HepG2 (cell line): Measurements from ENCODE around the gene SPTBN5. TPM values are rescaled to one million over a fixed set of nuclear protein-coding genes. Genes with fewer than 3 reads are reported as not detected.

Source experiments
- FIP1L1 ChIP-seq: fragments of 200-400 bp; formaldehyde crosslinking; IDR thresholded peaks from 2 replicates; pipeline ENCODE4 v1.6.1; 2018; ENCODE audit warnings: low read depth, mild to moderate bottlenecking, low read length, moderate library complexity, borderline replicate concordance; ENCODE audit not compliant: insufficient read depth
- FOSL1 ChIP-seq: sonication (generic); formaldehyde crosslinking; IDR thresholded peaks from 2 replicates; pipeline ENCODE4 v1.9.0; 2021; ENCODE audit warnings: missing genetic modification reagents, borderline replicate concordance
- HDAC1 ChIP-seq: sonication (generic); formaldehyde crosslinking; IDR thresholded peaks from 2 replicates; pipeline ENCODE4 v1.5.1; 2020; ENCODE audit warnings: mild to moderate bottlenecking, missing genetic modification reagents
- HMG20B ChIP-seq: conservative IDR thresholded peaks from 2 replicates; pipeline ENCODE4 v1.6.1; 2016; ENCODE audit warnings: missing genetic modification reagents, missing compliant biosample characterization
- NFE2L2 ChIP-seq: fragments of 150-350 bp; IDR thresholded peaks from 2 replicates; pipeline ENCODE4 v1.6.1; 2014; ENCODE audit warnings: low read length
- NKX3-1 ChIP-seq: sonication (generic); formaldehyde crosslinking; IDR thresholded peaks from 2 replicates; pipeline ENCODE4 v1.5.0; 2020; ENCODE audit warnings: missing genetic modification reagents
- ZNF318 ChIP-seq: sonication (generic); formaldehyde crosslinking; IDR thresholded peaks from 2 replicates; pipeline ENCODE4 v1.4.0; 2020; ENCODE audit warnings: mild to moderate bottlenecking, missing genetic modification reagents
- ZSCAN9 ChIP-seq: IDR thresholded peaks from 2 replicates; pipeline ENCODE4 v1.6.1; 2016; ENCODE audit warnings: borderline replicate concordance
- polyA plus RNA-seq, 8 experiments: library from polyadenylated mRNA; depleted of rRNA in 3 of 8; stranded (reverse) in 7 of 8; unstranded in 1 of 8; fragments of >200 nt; fragmentation: Illumina TruSeq in 4 of 8; extraction: Trizol in 4 of 8; gene quantifications; 2 replicates each; pipeline versions ENCODE4 v1.2.1 to v1.2.3, GENCODE V29; 2011 to 2016; ENCODE audit warnings: low read depth in 4 of 8, missing spikeins in 1 of 8, mixed read lengths in 1 of 8; ENCODE audit not compliant: insufficient read depth in 1 of 8
- total RNA-seq, 5 experiments: library from RNA; depleted of rRNA; stranded (reverse); fragments of >200 nt; fragmentation: Illumina TruSeq; extraction: Trizol; gene quantifications; 2 replicates each; pipeline ENCODE4 v1.2.3, GENCODE V29; 2016; ENCODE audit warnings: low read depth in 1 of 5
- TF ChIP-seq, protein P1 (sequence below): conservative IDR thresholded peaks from 2 replicates; pipeline ENCODE4 v1.6.1; 2018; ENCODE audit warnings: missing genetic modification reagents

The SPTBN5 gene
- total and polyA plus RNA-seq, 2 of the 13 experiments (the other 11 are each of a cell fraction or from before 2014, with no cell fraction given), result 0.01 to 0.07 TPM

GRCh38 chr15:41839781-41840491 is 53.9 kb downstream of the SPTBN5 start (continued):
- TF ChIP-seq ZNF318 (CRISPR knock-in tag) (no peak), HDAC1 (CRISPR knock-in tag) (no peak), HMG20B (CRISPR knock-in tag) (no peak), NKX3-1 (no peak), ZSCAN9 (CRISPR knock-in tag) (no peak), NFE2L2 (no peak), FIP1L1 (no peak), FOSL1 (CRISPR knock-in tag) (no peak)
- TF ChIP-seq, protein P1, sequence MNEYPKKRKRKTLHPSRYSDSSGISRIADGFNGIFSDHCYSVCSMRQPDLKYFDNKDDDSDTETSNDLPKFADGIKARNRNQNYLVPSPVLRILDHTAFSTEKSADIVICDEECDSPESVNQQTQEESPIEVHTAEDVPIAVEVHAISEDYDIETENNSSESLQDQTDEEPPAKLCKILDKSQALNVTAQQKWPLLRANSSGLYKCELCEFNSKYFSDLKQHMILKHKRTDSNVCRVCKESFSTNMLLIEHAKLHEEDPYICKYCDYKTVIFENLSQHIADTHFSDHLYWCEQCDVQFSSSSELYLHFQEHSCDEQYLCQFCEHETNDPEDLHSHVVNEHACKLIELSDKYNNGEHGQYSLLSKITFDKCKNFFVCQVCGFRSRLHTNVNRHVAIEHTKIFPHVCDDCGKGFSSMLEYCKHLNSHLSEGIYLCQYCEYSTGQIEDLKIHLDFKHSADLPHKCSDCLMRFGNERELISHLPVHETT (CRISPR knock-in tag), result no peak
- TF ChIP-seq, all 625 proteins: peak for 0
